GM19238 (cell line): Measurements from ENCODE around the gene RPL37A.
A peak's percentile ranks its signal among the peaks of the same experiment; 100 is the strongest.
"Not testable (repeated sequence)": the region's sequence is repeated elsewhere in the genome, so short reads cannot be mapped to it uniquely, and the experiment has no call there.

ENCODE experiments used
- DNase-seq: peaks from one replicate; pipeline ENCODE4 v3.0.0; 2011; ENCODE audit warnings: low spot score; ENCODE audit not compliant: insufficient read length

Gene RPL37A

GRCh38 chr2:216516730-216517350 lies 18.2 kb downstream of the RPL37A start:
- no peak for DNase-seq

- no peak for DNase-seq
These were observed 19.0 kb downstream of the RPL37A start for GRCh38 chr2:216517447-216518225.

- DNase-seq = not testable (repeated sequence)
These were observed 20.0 kb downstream of the RPL37A start for GRCh38 chr2:216518566-216519119.

GRCh38 chr2:216519154-216519762 lies 20.6 kb downstream of the RPL37A start:
- DNase-seq = peak; percentile 26

GRCh38 chr2:216520112-216520511 lies 21.5 kb downstream of the RPL37A start:
- no peak for DNase-seq

- no peak for DNase-seq
These were observed 24.4 kb downstream of the RPL37A start for GRCh38 chr2:216522892-216523502.

- DNase-seq = no peak
These were observed 27.3 kb downstream of the RPL37A start for GRCh38 chr2:216525972-216526371.

GRCh38 chr2:216526939-216527338 lies 28.3 kb downstream of the RPL37A start:
- no peak for DNase-seq

- DNase-seq = no peak
These were observed 29.0 kb downstream of the RPL37A start for GRCh38 chr2:216527600-216527999.

GRCh38 chr2:216532562-216532961 lies 33.9 kb downstream of the RPL37A start:
- no peak for DNase-seq

GRCh38 chr2:216533609-216534008 lies 35.0 kb downstream of the RPL37A start:
- DNase-seq = no peak

- no peak for DNase-seq
These were observed 36.2 kb downstream of the RPL37A start for GRCh38 chr2:216534809-216535208.

GRCh38 chr2:216535454-216535995 lies 36.9 kb downstream of the RPL37A start:
- DNase-seq = no peak

GRCh38 chr2:216536734-216537210 lies 38.1 kb downstream of the RPL37A start:
- no peak for DNase-seq

GRCh38 chr2:216537366-216537765 lies 38.7 kb downstream of the RPL37A start:
- no peak for DNase-seq

- DNase-seq = no peak
These were observed 39.9 kb downstream of the RPL37A start for GRCh38 chr2:216538538-216538937.

GRCh38 chr2:216539120-216539519 lies 40.5 kb downstream of the RPL37A start:
- DNase-seq = no peak

- DNase-seq = no peak
These were observed 41.2 kb downstream of the RPL37A start for GRCh38 chr2:216539791-216540241.

- DNase-seq = no peak
These were observed 42.3 kb downstream of the RPL37A start for GRCh38 chr2:216540920-216541319.

- no peak for DNase-seq
These were observed 42.9 kb downstream of the RPL37A start for GRCh38 chr2:216541505-216541904.

- DNase-seq = no peak
These were observed 46.7 kb downstream of the RPL37A start for GRCh38 chr2:216545359-216545758.
